ENCODE results near the gene TTC34. TPM values are rescaled to one million over a fixed set of nuclear protein-coding genes. Genes with fewer than 3 reads are reported as not detected.

TTC34 gene
- total and polyA plus RNA-seq, 2 of the 4 experiments (the other 2 are of a cell fraction) = under 0.01 to 0.09 TPM

GRCh38 chr1:2640626-2641025 is 160.9 kb downstream of the TTC34 start:
- Histone ChIP-seq H3K4me1 (ENCODE audit: control insufficient read depth, insufficient read depth, low read length) (no peaks in the 10 kb centered on the region), H3K4ac (ENCODE audit: low read depth, low read length) (no peak overlapping the region), H3K56ac (ENCODE audit: extremely low read depth, insufficient read depth, low read length) (no peak overlapping the region), H2BK5ac (ENCODE audit: low read depth, low read length, poor library complexity, severe bottlenecking) (no peak overlapping the region), H3K27ac (ENCODE audit: insufficient read depth, low read length) (no peak overlapping the region), H3K4me3 (ENCODE audit: insufficient read depth, low read depth, low read length) (no peak overlapping the region), H3K9me1 (ENCODE audit: insufficient read depth, low read length) (no peaks in the 10 kb centered on the region), H3K23ac (ENCODE audit: low read depth, low read length) (no peak overlapping the region), H2BK120ac (ENCODE audit: low read depth, low read length) (no peak overlapping the region), H4K8ac (ENCODE audit: low read depth in 2 of 2, low read length in 2 of 2) (no peak overlapping the region), H3K14ac (replicated peaks; ENCODE audit: low read depth, low read length) (no peak overlapping the region), H2BK15ac (ENCODE audit: low read depth, low read length) (no peak overlapping the region), H2AFZ (replicated peaks; ENCODE audit: low read length, poor library complexity) (no peak overlapping the region), H3K79me1 (ENCODE audit: low read depth in 1 of 2, low read length in 2 of 2) (no peaks in the 10 kb centered on the region; a peak in 1 of 4 replicates), H3K36me3 (ENCODE audit: control insufficient read depth, insufficient read depth, low read length) (no peaks in the 10 kb centered on the region), H3K18ac (ENCODE audit: low read depth, low read length) (no peak overlapping the region), H2BK20ac (ENCODE audit: low read depth, low read length) (no peak overlapping the region), H4K20me1 (ENCODE audit: insufficient read depth, low read length) (no peaks in the 10 kb centered on the region), H2AK5ac (ENCODE audit: low read depth, low read length) (no peak overlapping the region), H2AK9ac (replicated peaks; ENCODE audit: low read depth, low read length, poor library complexity) (no peak overlapping the region), H3K9ac (ENCODE audit: low read depth, low read length) (no peak overlapping the region), H3K4me2 (ENCODE audit: low read depth, low read length) (no peak overlapping the region), H3K9me3 (ENCODE audit: control insufficient read depth, insufficient read depth, low read length) (peaks cover 4% of the 10 kb centered on the region; the same call in 1 of the 2 replicates), H4K91ac (ENCODE audit: insufficient read depth, low read depth, low read length) (no peak overlapping the region), H4K5ac (ENCODE audit: low read depth, low read length) (no peak overlapping the region), H3K27me3 (ENCODE audit: control insufficient read depth, insufficient read depth, low read length) (no peaks in the 10 kb centered on the region)
- TF ChIP-seq CHD1 (IDR thresholded peaks at IDR 0.05; ENCODE audit: low read depth, low read length) (no peak), MAZ (IDR thresholded peaks at IDR 0.05; ENCODE audit: borderline replicate concordance, low read depth, low read length) (no peak), CTCF (conservative IDR thresholded peaks at IDR 0.05; ENCODE audit: low read depth, low read length) (no peak), CEBPB (IDR thresholded peaks at IDR 0.05; ENCODE audit: low read depth, low read length) (no peak), RFX5 (IDR thresholded peaks at IDR 0.05; ENCODE audit: low read depth, low read length) (no peak), USF2 (IDR thresholded peaks at IDR 0.05; ENCODE audit: low read depth, low read length) (no peak), RAD21 (IDR thresholded peaks at IDR 0.05; ENCODE audit: low read length) (no peak), SMC3 (IDR thresholded peaks at IDR 0.05; ENCODE audit: low read depth, low read length) (no peak), MXI1 (IDR thresholded peaks at IDR 0.05; ENCODE audit: borderline replicate concordance, low read depth, low read length) (no peak), ELK1 (IDR thresholded peaks at IDR 0.05; ENCODE audit: borderline replicate concordance, low read depth, low read length) (no peak), POLR2A (IDR thresholded peaks at IDR 0.05; ENCODE audit: low read depth, low read length) (no peak)
- DNase-seq = no peak
- POLR2A ChIA-PET (ENCODE audit: unreplicated experiment) = no interaction called here
- dilution Hi-C loops (cut with HindIII; ENCODE audit: low sequenced_read_pairs, unreplicated experiment) = no loop called here
- no peak for ATAC-seq (ENCODE audit: low read depth)
- in situ Hi-C loops (cut with MboI; ENCODE audit: low sequenced_read_pairs) = no loop called here
- no TSS peak for BruUV-seq (replicated peaks)
- CTCF ChIA-PET = no interaction called here
- intact Hi-C loops (cut with micrococcal nuclease) = no loop called here
- no CpG with 5 or more reads among the region's 3 CpGs for WGBS, 2 experiments (ENCODE audit: extremely low coverage in 2 of 2, insufficient read length in 1 of 2)
